GM18502 (cell line): ENCODE results near the gene VMP1.

Experiments used
- ATAC-seq: cut with Tn5 transposase; IDR thresholded peaks from one replicate; pipeline ENCODE4 v1.9.1; 2021; ENCODE audit warnings: mild to moderate bottlenecking; ENCODE audit not compliant: unreplicated experiment, poor library complexity

VMP1 gene

GRCh38 chr17:59707149-59707970 is at the start of gene VMP1, which contains the start of gene PTRH2:
VMP1 (plus strand) TSS chr17:59707654; CDS start chr17:59731447, 23,793 bp downstream.
PTRH2 (minus strand) TSS chr17:59707430; CDS start chr17:59697978, 9,452 bp downstream.
- ATAC-seq: peak; percentile 96

GRCh38 chr17:59666235-59666634 is 41.2 kb upstream of the VMP1 start:
- no peak for ATAC-seq

GRCh38 chr17:59668816-59669215 is 38.6 kb upstream of the VMP1 start:
- no peak for ATAC-seq

GRCh38 chr17:59669411-59669810 is 38.0 kb upstream of the VMP1 start:
- no peak for ATAC-seq

GRCh38 chr17:59669944-59670343 is 37.5 kb upstream of the VMP1 start:
- no peak for ATAC-seq

GRCh38 chr17:59671386-59671785 is 36.1 kb upstream of the VMP1 start:
- no peak for ATAC-seq

- no peak for ATAC-seq
These were observed 32.2 kb upstream of the VMP1 start for GRCh38 chr17:59675231-59675630.

- no peak for ATAC-seq
These were observed 30.7 kb upstream of the VMP1 start for GRCh38 chr17:59676716-59677115.

- no peak for ATAC-seq
These were observed 28.5 kb upstream of the VMP1 start for GRCh38 chr17:59678918-59679317.

GRCh38 chr17:59680314-59680713 is 27.1 kb upstream of the VMP1 start:
- ATAC-seq: no peak

GRCh38 chr17:59683283-59683682 is 24.2 kb upstream of the VMP1 start:
- ATAC-seq: no peak

- ATAC-seq: no peak
These were observed 22.5 kb upstream of the VMP1 start for GRCh38 chr17:59684967-59685366.

GRCh38 chr17:59688008-59688407 is 19.4 kb upstream of the VMP1 start:
- no peak for ATAC-seq

GRCh38 chr17:59688496-59688895 is 19.0 kb upstream of the VMP1 start:
- no peak for ATAC-seq

- no peak for ATAC-seq
These were observed 13.9 kb upstream of the VMP1 start for GRCh38 chr17:59693582-59693981.

GRCh38 chr17:59694344-59694743 is 13.1 kb upstream of the VMP1 start:
- ATAC-seq: no peak

- no peak for ATAC-seq
These were observed 11.3 kb upstream of the VMP1 start for GRCh38 chr17:59695945-59696681.

GRCh38 chr17:59696682-59697277 is 10.7 kb upstream of the VMP1 start:
- no peak for ATAC-seq

GRCh38 chr17:59698143-59698542 is 9.3 kb upstream of the VMP1 start:
- ATAC-seq: no peak

- no peak for ATAC-seq
These were observed 8.2 kb upstream of the VMP1 start for GRCh38 chr17:59699218-59699617.

- ATAC-seq: no peak
These were observed 7.7 kb upstream of the VMP1 start for GRCh38 chr17:59699786-59700185.
